Activated T-helper 1 cell treated with anti-CD3 and anti-CD28 coated beads, Interleukin-2, amount 50 U/mL, for 16 hours (primary cell): ENCODE results near the gene KLHL29.
"Not testable (repeated sequence)": the region's sequence is repeated elsewhere in the genome, so short reads cannot be mapped to it uniquely, and the experiment has no call there.

Source experiments
- DNase-seq, 2 donors: peaks; one replicate each; pipeline ENCODE4 v3.0.0-alpha.2; 2020; ENCODE audit warnings: low read depth in 1 of 2, low spot score in 1 of 2

KLHL29 gene

GRCh38 chr2:23705771-23706612 is 321.0 kb downstream of the KLHL29 start:
- DNase-seq: no peak

GRCh38 chr2:23706613-23707078 is 321.7 kb downstream of the KLHL29 start:
- DNase-seq: no peak

- DNase-seq: no peak
Observed at GRCh38 chr2:23707096-23707495, 322.1 kb downstream of the KLHL29 start.

- no peak for DNase-seq
Observed at GRCh38 chr2:23708771-23709170, 323.8 kb downstream of the KLHL29 start.

- no peak for DNase-seq
Observed at GRCh38 chr2:23709311-23709710, 324.3 kb downstream of the KLHL29 start.

- DNase-seq: no peak
Observed at GRCh38 chr2:23711979-23712755, 327.2 kb downstream of the KLHL29 start.

- no peak for DNase-seq
Observed at GRCh38 chr2:23712756-23713151, 327.8 kb downstream of the KLHL29 start.

- DNase-seq: no peak
Observed at GRCh38 chr2:23713351-23713750, 328.4 kb downstream of the KLHL29 start.

GRCh38 chr2:23718931-23719700 is 334.1 kb downstream of the KLHL29 start:
- no peak for DNase-seq

GRCh38 chr2:23719716-23720115 is 334.7 kb downstream of the KLHL29 start:
- DNase-seq: no peak

GRCh38 chr2:23720705-23721453 is 335.9 kb downstream of the KLHL29 start:
- no peak for DNase-seq

- DNase-seq: no peak
Observed at GRCh38 chr2:23721454-23721826, 336.5 kb downstream of the KLHL29 start.

GRCh38 chr2:23722255-23722654 is 337.3 kb downstream of the KLHL29 start:
- no peak for DNase-seq

- DNase-seq: not testable (repeated sequence)
Observed at GRCh38 chr2:23723029-23723428, 338.1 kb downstream of the KLHL29 start.

GRCh38 chr2:23734416-23734815 is 349.4 kb downstream of the KLHL29 start:
- no peak for DNase-seq

GRCh38 chr2:23736783-23737182 is 351.8 kb downstream of the KLHL29 start:
- DNase-seq: not testable (repeated sequence)

- DNase-seq: no peak
Observed at GRCh38 chr2:23745068-23745725, 360.2 kb downstream of the KLHL29 start.

- no peak for DNase-seq
Observed at GRCh38 chr2:23745726-23746105, 360.7 kb downstream of the KLHL29 start.

- DNase-seq: no peak
Observed at GRCh38 chr2:23746141-23746863, 361.3 kb downstream of the KLHL29 start.
